ENCODE data around the gene SVEP1.

SVEP1 gene

DNA sequence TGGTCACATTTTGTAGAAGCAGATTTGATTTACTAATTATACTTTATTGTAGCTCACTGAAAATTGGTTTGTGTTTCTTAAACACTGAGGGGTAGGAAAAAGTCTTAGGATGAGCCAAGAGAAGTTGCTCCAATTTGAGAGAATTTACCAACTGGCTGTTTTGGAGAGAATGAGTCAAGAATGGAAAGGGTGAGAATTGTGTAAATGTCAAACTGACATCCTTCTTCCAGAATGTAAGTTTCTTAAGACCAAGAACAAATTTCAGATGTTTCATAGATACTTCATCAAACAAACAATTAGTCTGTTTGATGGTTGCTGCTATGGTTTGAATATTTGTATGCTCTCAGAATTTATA lies 135.7 kb downstream of the SVEP1 start:
- H3K4me1 ChIP-seq (ENCODE audit: control insufficient read depth, low read length), result no peaks in the 10 kb centered on the region
- no peaks in the 10 kb centered on the region for H3K79me2 ChIP-seq (ENCODE audit: control insufficient read depth, low read length)
- H3K9me3 ChIP-seq (ENCODE audit: control insufficient read depth, insufficient read depth, low read length), result no peaks in the 10 kb centered on the region
- H3K4me2 ChIP-seq (ENCODE audit: low read length), result no peak overlapping the region
- TF ChIP-seq, protein P1, sequence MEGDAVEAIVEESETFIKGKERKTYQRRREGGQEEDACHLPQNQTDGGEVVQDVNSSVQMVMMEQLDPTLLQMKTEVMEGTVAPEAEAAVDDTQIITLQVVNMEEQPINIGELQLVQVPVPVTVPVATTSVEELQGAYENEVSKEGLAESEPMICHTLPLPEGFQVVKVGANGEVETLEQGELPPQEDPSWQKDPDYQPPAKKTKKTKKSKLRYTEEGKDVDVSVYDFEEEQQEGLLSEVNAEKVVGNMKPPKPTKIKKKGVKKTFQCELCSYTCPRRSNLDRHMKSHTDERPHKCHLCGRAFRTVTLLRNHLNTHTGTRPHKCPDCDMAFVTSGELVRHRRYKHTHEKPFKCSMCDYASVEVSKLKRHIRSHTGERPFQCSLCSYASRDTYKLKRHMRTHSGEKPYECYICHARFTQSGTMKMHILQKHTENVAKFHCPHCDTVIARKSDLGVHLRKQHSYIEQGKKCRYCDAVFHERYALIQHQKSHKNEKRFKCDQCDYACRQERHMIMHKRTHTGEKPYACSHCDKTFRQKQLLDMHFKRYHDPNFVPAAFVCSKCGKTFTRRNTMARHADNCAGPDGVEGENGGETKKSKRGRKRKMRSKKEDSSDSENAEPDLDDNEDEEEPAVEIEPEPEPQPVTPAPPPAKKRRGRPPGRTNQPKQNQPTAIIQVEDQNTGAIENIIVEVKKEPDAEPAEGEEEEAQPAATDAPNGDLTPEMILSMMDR (IDR thresholded peaks at IDR 0.05; ENCODE audit: low read depth, low read length, poor library complexity, severe bottlenecking), result no peak
- no peak for TF ChIP-seq EZH2phosphoT487 (IDR thresholded peaks at IDR 0.05; ENCODE audit: borderline replicate concordance, low read length)
- 0 out of 2 replicates have a peak, but pooled peaks cover 4% of the 10 kb centered on the region for H3K27me3 ChIP-seq (ENCODE audit: control insufficient read depth, low read length)
- no peaks in the 10 kb centered on the region for H3F3A ChIP-seq (ENCODE audit: control insufficient read depth, insufficient read depth)
- H3K4me3 ChIP-seq (ENCODE audit: low read length), result no peak overlapping the region
- H4K20me1 ChIP-seq (ENCODE audit: control insufficient read depth, insufficient read depth, low read depth, low read length), result no peaks in the 10 kb centered on the region
- no peaks in the 10 kb centered on the region for H3K9me2 ChIP-seq (replicated peaks; ENCODE audit: control insufficient read depth, low read length)
- no peaks in the 10 kb centered on the region for H3K36me3 ChIP-seq (ENCODE audit: control insufficient read depth, low read length)
- H3K27ac ChIP-seq (ENCODE audit: low read depth, low read length), result no peak overlapping the region

DNA sequence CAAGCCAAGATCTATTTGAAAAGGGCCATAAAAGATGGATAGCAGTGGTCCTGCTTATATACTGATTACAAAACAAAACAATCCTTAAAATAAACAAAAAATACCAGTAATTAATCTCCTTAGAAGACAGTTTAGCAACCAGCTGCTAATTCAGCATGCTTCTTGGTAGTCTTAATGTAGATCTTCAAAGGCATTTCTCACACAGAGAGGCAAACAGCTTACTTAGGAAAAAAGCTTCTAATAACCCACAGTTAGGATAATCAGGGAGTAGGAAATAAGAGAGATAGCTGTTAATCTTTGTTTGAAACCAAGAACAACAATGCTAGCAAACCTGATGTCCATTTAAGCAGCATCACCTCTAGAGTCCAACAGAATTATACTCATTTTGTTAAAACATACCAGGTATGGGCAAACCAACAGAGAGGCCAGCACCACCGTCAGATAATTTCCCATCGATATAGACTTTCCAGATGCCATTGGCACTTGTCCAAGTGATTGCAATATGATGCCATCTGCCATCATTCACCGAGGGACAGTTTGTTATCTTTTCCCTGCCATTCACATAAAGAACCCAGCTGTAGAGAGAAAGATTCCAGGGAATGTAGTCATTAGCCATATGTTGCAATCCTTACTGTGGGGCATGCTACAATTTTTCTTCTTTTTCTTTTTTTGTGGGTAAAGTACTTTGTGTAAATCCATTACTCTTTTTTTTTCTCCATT lies 136.2 kb downstream of the SVEP1 start:
- H4K20me1 ChIP-seq (ENCODE audit: control insufficient read depth, insufficient read depth, low read depth, low read length), result no peaks in the 10 kb centered on the region
- no peak overlapping the region for H3K4me3 ChIP-seq (ENCODE audit: low read length)
- H3K4me1 ChIP-seq (ENCODE audit: control insufficient read depth, low read length), result no peaks in the 10 kb centered on the region
- no peaks in the 10 kb centered on the region for H3K9me2 ChIP-seq (replicated peaks; ENCODE audit: control insufficient read depth, low read length)
- H3F3A ChIP-seq (ENCODE audit: control insufficient read depth, insufficient read depth), result no peaks in the 10 kb centered on the region
- H3K27me3 ChIP-seq (ENCODE audit: control insufficient read depth, low read length), result 0 out of 2 replicates have a peak, but pooled peaks cover 4% of the 10 kb centered on the region
- H3K4me2 ChIP-seq (ENCODE audit: low read length), result no peak overlapping the region
- no peaks in the 10 kb centered on the region for H3K36me3 ChIP-seq (ENCODE audit: control insufficient read depth, low read length)
- TF ChIP-seq EZH2phosphoT487 (IDR thresholded peaks at IDR 0.05; ENCODE audit: borderline replicate concordance, low read length), result no peak
- no peaks in the 10 kb centered on the region for H3K79me2 ChIP-seq (ENCODE audit: control insufficient read depth, low read length)
- H3K27ac ChIP-seq (ENCODE audit: low read depth, low read length), result no peak overlapping the region
- no peaks in the 10 kb centered on the region for H3K9me3 ChIP-seq (ENCODE audit: control insufficient read depth, insufficient read depth, low read length)

DNA sequence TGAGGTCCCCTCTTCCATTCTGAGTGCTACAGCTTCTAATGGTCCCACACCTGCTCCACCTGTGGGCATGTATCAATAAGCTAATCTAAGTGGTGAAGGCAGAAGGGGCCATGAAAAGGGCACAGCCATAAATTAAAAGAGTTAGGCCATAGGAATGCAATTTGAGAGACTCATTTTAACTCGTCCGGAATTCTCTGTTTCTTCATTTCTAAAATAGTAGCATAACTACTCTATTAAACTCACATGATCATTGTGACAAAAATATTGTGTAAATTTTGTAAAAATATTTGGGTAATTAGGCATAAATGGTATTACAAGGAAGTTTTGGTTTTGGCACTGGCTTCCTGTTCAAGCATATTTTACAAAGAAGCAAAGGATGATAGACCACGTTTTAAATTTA lies 138.7 kb downstream of the SVEP1 start:
- Histone ChIP-seq H3K27ac (ENCODE audit: low read depth, low read length) (no peak overlapping the region), H3K4me1 (ENCODE audit: control insufficient read depth, low read length) (no peaks in the 10 kb centered on the region), H3K4me3 (ENCODE audit: low read length) (no peak overlapping the region), H3F3A (ENCODE audit: control insufficient read depth, insufficient read depth) (no peaks in the 10 kb centered on the region), H4K20me1 (ENCODE audit: control insufficient read depth, insufficient read depth, low read depth, low read length) (no peaks in the 10 kb centered on the region), H3K27me3 (ENCODE audit: control insufficient read depth, low read length) (0 out of 2 replicates have a peak, but pooled peaks cover 4% of the 10 kb centered on the region), H3K36me3 (ENCODE audit: control insufficient read depth, low read length) (no peaks in the 10 kb centered on the region), H3K9me2 (replicated peaks; ENCODE audit: control insufficient read depth, low read length) (no peaks in the 10 kb centered on the region), H3K4me2 (ENCODE audit: low read length) (no peak overlapping the region), H3K9me3 (ENCODE audit: control insufficient read depth, insufficient read depth, low read length) (no peaks in the 10 kb centered on the region), H3K79me2 (ENCODE audit: control insufficient read depth, low read length) (no peaks in the 10 kb centered on the region)
- TF ChIP-seq, protein P1 (IDR thresholded peaks at IDR 0.05; ENCODE audit: low read depth, low read length, poor library complexity, severe bottlenecking), result no peak
- TF ChIP-seq EZH2phosphoT487 (IDR thresholded peaks at IDR 0.05; ENCODE audit: borderline replicate concordance, low read length), result no peak

DNA sequence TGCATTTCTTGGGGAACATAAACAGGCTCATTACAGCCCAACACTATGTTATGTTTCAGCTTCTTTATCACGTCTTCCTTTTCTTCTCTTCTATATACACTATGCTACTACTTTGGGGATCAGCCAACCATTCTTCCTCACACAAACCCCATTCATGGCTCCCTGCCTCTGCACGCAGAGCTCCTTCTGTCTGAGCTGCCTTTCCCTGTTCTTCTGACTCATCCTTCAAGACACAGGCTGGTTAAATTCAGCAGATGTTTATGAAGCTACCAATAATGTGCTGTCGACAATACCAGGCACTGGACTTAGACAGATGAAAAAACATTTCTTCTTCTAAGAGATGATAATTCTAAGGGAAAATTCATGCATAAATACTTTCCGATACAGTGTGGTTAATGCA lies 139.4 kb downstream of the SVEP1 start:
- no peaks in the 10 kb centered on the region for H3K4me1 ChIP-seq (ENCODE audit: control insufficient read depth, low read length)
- no peaks in the 10 kb centered on the region for H3K79me2 ChIP-seq (ENCODE audit: control insufficient read depth, low read length)
- 0 out of 2 replicates have a peak, but pooled peaks cover 4% of the 10 kb centered on the region for H3K27me3 ChIP-seq (ENCODE audit: control insufficient read depth, low read length)
- H3K9me2 ChIP-seq (replicated peaks; ENCODE audit: control insufficient read depth, low read length), result no peaks in the 10 kb centered on the region
- no peaks in the 10 kb centered on the region for H3K9me3 ChIP-seq (ENCODE audit: control insufficient read depth, insufficient read depth, low read length)
- H3K4me3 ChIP-seq (ENCODE audit: low read length), result no peak overlapping the region
- TF ChIP-seq, protein P1 (IDR thresholded peaks at IDR 0.05; ENCODE audit: low read depth, low read length, poor library complexity, severe bottlenecking), result no peak
- no peak for TF ChIP-seq EZH2phosphoT487 (IDR thresholded peaks at IDR 0.05; ENCODE audit: borderline replicate concordance, low read length)
- H3K36me3 ChIP-seq (ENCODE audit: control insufficient read depth, low read length), result no peaks in the 10 kb centered on the region
- no peaks in the 10 kb centered on the region for H4K20me1 ChIP-seq (ENCODE audit: control insufficient read depth, insufficient read depth, low read depth, low read length)
- no peaks in the 10 kb centered on the region for H3F3A ChIP-seq (ENCODE audit: control insufficient read depth, insufficient read depth)
- no peak overlapping the region for H3K27ac ChIP-seq (ENCODE audit: low read depth, low read length)
- no peak overlapping the region for H3K4me2 ChIP-seq (ENCODE audit: low read length)

Measured in DOHH2 (cell line).